Body of pancreas (tissue), 4 donors: Measurements from ENCODE around the gene C2orf76. TPM values are rescaled to one million over a fixed set of nuclear protein-coding genes. Genes with fewer than 3 reads are reported as not detected.

Experiments used
- ATAC-seq: fragments of 150-250 bp; one replicate; pipeline ENCODE4 v1.9.1; 2016
- DNase-seq, 4 donors: peaks; one replicate each; pipeline ENCODE4 v3.0.0-alpha.2; 2019
- H3K27ac ChIP-seq, 4 donors: fragments of 200-600 bp; sonication (generic); 1 replicate in 3 of 4; 2 replicates in 1 of 4; pipeline versions ENCODE4 v1.5.1 to v1.6.1; 2016 to 2019; ENCODE audit warnings: mild to moderate bottlenecking in 1 of 4, mixed read lengths in 1 of 4, moderate library complexity in 1 of 4
- H3K27me3 ChIP-seq, 2 donors: fragments of 200-600 bp; sonication (generic); one replicate each; pipeline ENCODE4 v1.6.0; 2016; ENCODE audit warnings: mild to moderate bottlenecking in 1 of 2
- H3K36me3 ChIP-seq, 2 donors: fragments of 200-600 bp; sonication (generic); replicated peaks in 1 of 2; 2 replicates each; pipeline ENCODE4 v1.5.1; 2016; ENCODE audit warnings: low read depth in 2 of 2; ENCODE audit not compliant: insufficient read depth in 1 of 2
- H3K4me1 ChIP-seq: fragments of 200-600 bp; sonication (generic); one replicate; pipeline ENCODE4 v1.6.0; 2016
- H3K4me3 ChIP-seq, 2 donors: fragments of 200-600 bp; sonication (generic); 1 replicate in 1 of 2; 2 replicates in 1 of 2; pipeline ENCODE4 v1.5.1; 2016 to 2019
- H3K9me3 ChIP-seq, 3 donors: fragments of 200-600 bp; sonication (generic); 1 replicate in 2 of 3; 2 replicates in 1 of 3; pipeline ENCODE4 v1.5.1; 2016
- CTCF ChIP-seq, 7 experiments: fragments of 450-650 bp in 4 of 7; fragments of 200-600 bp in 3 of 7; sonication (generic) in 3 of 7; IDR thresholded peaks; one replicate each; pipeline ENCODE4 v1.5.1; 2016 to 2019; ENCODE audit warnings: antibody characterized with exemption in 7 of 7
- POLR2A ChIP-seq, 3 donors: fragments of 450-650 bp; IDR thresholded peaks; one replicate each; pipeline ENCODE4 v1.6.1; 2016; ENCODE audit warnings: antibody characterized with exemption in 3 of 3, mild to moderate bottlenecking in 2 of 3
- WGBS, 2 donors: methylation state at CpG; one replicate each; pipeline ENCODE4 v1.1.5; 2017; 5-methylcytosine and 5-hydroxymethylcytosine counted together
- intact Hi-C: fragments of 100-400 bp; cut with DNase I; formaldehyde crosslinking; loops from one replicate; pipeline ENCODE4 v1.15.1; 2023
- total RNA-seq, 2 donors: library from RNA; depleted of rRNA; stranded (reverse); fragments of >200 nt; gene quantifications; one replicate each; pipeline ENCODE4 v1.1.0, GENCODE V29; 2016

The C2orf76 gene
- total RNA-seq, 2 donors from 2014 or later = 12.5 to 52.4 TPM

GRCh38 chr2:119339562-119339923 lies 27.1 kb downstream of the C2orf76 start:
- TF ChIP-seq CTCF (IDR thresholded peaks at IDR 0.05) (no peak), POLR2A (IDR thresholded peaks at IDR 0.05) (no peak)
- no peak overlapping the region for H3K27ac ChIP-seq
- 92 to 96% methylated on average over 7 of the region's 7 CpGs for WGBS, 2 donors
- H3K4me1 ChIP-seq = no peaks in the 10 kb centered on the region
- H3K9me3 ChIP-seq = no peaks in the 10 kb centered on the region
- no peak overlapping the region for H3K4me3 ChIP-seq
- intact Hi-C loops = no loop called here
- no peaks in the 10 kb centered on the region for H3K36me3 ChIP-seq
- no peak for ATAC-seq
- no peaks in the 10 kb centered on the region for H3K27me3 ChIP-seq
- DNase-seq = no peak

- DNase-seq = peak in 1 of 4 donors; percentile 27
- intact Hi-C loops = no loop called here
- WGBS, 2 donors = 68 to 88% methylated on average over 6 of the region's 6 CpGs
These were observed 27.6 kb downstream of the C2orf76 start for GRCh38 chr2:119338826-119339561.

GRCh38 chr2:119338272-119338671 lies 28.4 kb downstream of the C2orf76 start:
- WGBS, 2 donors = 83 to 92% methylated on average over 2 of the region's 2 CpGs
- TF ChIP-seq POLR2A (IDR thresholded peaks at IDR 0.05) (no peak), CTCF (IDR thresholded peaks at IDR 0.05) (no peak)

More at GRCh38 chr2:119338826-119339561, 27.6 kb downstream of the C2orf76 start:
- no peak for TF ChIP-seq POLR2A (IDR thresholded peaks at IDR 0.05)
- Histone ChIP-seq H3K4me1 (no peaks in the 10 kb centered on the region), H3K27me3 (no peaks in the 10 kb centered on the region), H3K27ac (no peak overlapping the region), H3K9me3 (no peaks in the 10 kb centered on the region), H3K36me3 (no peaks in the 10 kb centered on the region), H3K4me3 (no peak overlapping the region)
- ATAC-seq = no peak

GRCh38 chr2:119337749-119338148 lies 28.9 kb downstream of the C2orf76 start:
- WGBS, 2 donors = 58 to 66% methylated on average over 2 of the region's 2 CpGs
- H3K27me3 ChIP-seq = no peaks in the 10 kb centered on the region
- TF ChIP-seq CTCF (IDR thresholded peaks at IDR 0.05) = no peak
- TF ChIP-seq POLR2A (IDR thresholded peaks at IDR 0.05) = no peak
- no peaks in the 10 kb centered on the region for H3K4me1 ChIP-seq
- intact Hi-C loops = no loop called here
- no peak overlapping the region for H3K27ac ChIP-seq
- no peak for DNase-seq
- no peak overlapping the region for H3K4me3 ChIP-seq
- no peaks in the 10 kb centered on the region for H3K9me3 ChIP-seq
- H3K36me3 ChIP-seq = no peaks in the 10 kb centered on the region
- no peak for ATAC-seq

More at GRCh38 chr2:119338272-119338671, 28.4 kb downstream of the C2orf76 start:
- H3K27ac ChIP-seq = no peak overlapping the region
- ATAC-seq = no peak
- DNase-seq = no peak
- H3K4me3 ChIP-seq = no peak overlapping the region
- intact Hi-C loops = no loop called here
- H3K4me1 ChIP-seq = no peaks in the 10 kb centered on the region
- H3K27me3 ChIP-seq = no peaks in the 10 kb centered on the region
- no peaks in the 10 kb centered on the region for H3K36me3 ChIP-seq
- H3K9me3 ChIP-seq = no peaks in the 10 kb centered on the region

- intact Hi-C loops = no loop called here
- TF ChIP-seq CTCF (IDR thresholded peaks at IDR 0.05) (no peak), POLR2A (IDR thresholded peaks at IDR 0.05) (no peak)
- WGBS, 2 donors = 90 to 100% methylated on average over 2 of the region's 2 CpGs
- no peak overlapping the region for H3K4me3 ChIP-seq
- no peaks in the 10 kb centered on the region for H3K9me3 ChIP-seq
- H3K4me1 ChIP-seq = no peaks in the 10 kb centered on the region
- no peaks in the 10 kb centered on the region for H3K36me3 ChIP-seq
- no peaks in the 10 kb centered on the region for H3K27me3 ChIP-seq
- no peak for ATAC-seq
- no peak for DNase-seq
- no peak overlapping the region for H3K27ac ChIP-seq
These were observed 32.8 kb downstream of the C2orf76 start for GRCh38 chr2:119333833-119334232.
